Measurements from ENCODE around the gene AMFR.

The AMFR gene

DNA sequence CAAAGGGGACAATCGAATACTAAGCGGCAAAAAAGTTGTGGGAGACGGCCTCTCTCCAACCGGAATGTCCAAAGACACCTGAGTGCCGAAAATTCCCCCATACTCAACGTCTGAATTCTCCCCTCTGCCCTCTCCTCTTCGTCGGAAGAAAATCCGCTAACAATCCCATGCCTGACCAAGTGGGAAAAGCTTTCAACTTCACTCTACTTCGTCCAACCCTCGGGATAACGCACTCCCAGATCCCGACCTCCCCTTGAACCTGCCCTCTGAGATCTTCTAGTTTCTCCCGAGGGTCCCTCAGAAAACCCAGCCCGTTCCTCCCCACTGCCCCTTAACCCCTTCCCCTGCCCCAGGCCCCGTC is 961 bp downstream of the AMFR start:
- in situ Hi-C loops (cut with MboI; ENCODE audit: low sequenced_read_pairs): no loop called here

DNA sequence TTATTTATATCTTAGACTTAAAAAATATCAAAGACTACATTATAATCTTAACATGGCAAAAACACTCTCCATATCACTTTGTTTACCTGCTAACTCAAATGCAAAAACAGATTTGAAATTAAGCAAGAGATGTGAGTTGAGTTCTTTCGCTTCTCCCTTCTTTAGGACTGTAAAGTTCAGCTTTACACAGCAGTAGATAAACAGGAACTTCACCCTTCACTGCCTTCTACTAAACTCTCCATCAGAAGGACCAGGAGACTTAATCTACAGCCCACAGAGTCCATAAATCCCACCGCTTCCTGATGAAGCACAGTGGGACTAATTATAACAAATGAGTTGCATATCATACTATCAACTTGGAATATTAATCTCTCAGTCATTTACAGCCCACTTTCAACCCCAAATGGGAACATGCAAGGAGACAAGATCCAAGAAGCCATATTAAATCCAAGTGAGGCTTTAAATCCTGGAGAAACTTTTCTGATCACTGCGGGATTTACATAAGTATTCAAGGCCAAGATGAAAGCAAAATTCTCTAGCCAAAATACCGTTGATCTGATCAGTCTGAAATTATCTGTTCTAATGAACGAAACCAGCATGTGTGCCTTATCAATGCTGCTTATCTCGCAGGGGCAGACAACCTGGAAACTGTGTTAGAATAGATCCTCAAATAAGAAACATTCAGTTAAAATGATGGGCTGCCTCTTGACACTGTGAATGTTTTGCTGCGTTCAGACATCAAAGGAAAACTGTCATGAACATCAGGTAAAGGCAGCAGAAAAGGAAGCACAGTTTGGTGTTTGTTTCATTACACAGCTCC is 1.6 kb downstream of the AMFR start:
- in situ Hi-C loops (cut with MboI; ENCODE audit: low sequenced_read_pairs): no loop called here

DNA sequence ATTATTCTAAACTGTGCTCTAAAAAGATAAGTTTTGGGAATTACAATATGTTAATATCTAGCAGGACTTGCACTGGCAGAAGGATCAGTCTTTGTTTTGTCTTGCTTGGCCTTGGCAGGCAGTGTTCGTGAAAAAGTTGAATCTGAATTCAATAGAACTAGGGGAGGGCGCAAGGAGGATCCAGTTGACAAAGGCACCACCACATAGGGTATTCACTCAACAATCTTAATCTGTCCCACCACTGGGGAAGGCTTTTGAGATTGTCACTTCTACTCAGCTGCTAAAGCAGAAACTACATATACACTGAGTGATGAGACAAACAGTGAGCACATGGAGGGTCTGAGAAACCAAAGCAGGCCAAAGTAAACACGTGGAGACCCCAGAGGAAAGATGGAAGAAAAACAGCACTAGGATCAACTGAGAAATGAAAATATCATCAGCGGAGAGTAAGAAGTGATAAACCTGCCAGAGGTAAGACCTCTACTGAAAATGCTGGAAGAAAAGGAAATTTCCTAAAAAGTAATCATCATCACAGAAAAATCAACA is 2.4 kb downstream of the AMFR start:
- in situ Hi-C loops (cut with MboI; ENCODE audit: low sequenced_read_pairs): no loop called here

DNA sequence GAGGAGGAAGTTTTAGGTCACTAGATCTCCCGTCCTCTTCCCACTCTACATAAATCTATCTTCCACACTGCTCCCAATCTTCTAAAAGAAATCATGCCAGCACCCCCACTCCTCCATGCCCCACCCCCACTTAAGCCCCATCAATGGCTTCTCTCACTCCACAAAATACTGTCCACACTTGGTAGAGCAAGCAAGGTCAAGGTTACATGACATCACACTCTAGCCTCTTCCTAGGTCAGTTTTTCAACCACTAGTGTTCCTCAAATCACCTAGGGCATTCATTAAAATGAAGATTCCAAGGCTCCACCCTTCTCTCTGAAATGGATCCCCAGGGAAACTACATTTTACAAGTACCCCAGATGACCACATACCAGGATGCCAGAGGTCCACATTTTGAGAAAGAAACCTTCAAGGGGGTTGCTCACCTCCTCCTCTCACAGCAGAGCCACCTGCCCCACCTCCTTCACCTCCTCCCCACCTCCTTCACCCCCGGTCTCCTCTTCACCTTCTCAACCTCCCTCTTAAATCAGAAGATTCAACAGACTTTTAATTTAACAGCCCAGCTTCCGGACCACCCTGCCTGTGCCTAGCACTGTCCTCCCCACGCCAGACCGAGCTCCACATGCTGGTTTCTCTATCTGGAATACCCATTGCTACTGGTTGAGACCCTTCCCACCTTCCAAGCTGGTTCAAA is 3.2 kb downstream of the AMFR start:
- in situ Hi-C loops (cut with MboI; ENCODE audit: low sequenced_read_pairs): no loop called here

DNA sequence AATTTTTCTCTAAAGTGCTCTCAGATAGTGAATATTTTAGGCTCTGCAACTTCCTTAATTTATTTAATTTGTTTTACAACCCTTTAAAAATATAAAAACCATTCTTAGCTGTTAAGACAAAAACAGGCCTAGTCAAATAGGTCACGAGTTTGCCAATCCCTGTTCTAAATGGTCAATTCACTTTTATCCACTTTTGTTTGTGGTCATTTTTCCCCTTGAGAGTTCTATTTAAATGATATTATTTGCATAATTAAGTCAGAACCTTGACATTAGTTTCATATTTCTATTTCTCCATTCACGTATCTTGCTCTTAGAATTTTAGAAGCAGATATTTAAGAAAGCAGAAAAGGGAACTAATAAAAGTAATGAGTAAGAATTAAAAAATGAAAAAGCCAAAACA is 4.0 kb downstream of the AMFR start:
- in situ Hi-C loops (cut with MboI; ENCODE audit: low sequenced_read_pairs): no loop called here

DNA sequence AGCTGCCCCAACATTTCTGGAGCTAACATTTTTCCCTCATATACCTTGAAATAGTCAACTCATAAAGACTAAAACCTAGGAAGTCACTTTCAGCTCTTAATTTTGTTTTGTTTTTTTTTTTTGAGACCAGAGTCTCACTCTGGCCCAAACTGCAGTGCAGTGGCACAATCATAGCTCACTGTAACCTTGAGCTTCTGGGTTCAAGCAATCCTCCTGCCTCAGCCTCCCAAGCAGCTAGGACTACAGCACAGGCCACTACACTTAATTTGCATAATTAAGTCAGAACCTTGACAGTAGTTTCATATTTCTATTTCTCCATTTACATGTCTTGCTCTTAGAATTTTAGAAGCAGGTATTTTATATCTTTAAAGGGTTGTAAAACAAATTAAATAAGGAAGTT is 4.7 kb downstream of the AMFR start:
- in situ Hi-C loops (cut with MboI; ENCODE audit: low sequenced_read_pairs): no loop called here

DNA sequence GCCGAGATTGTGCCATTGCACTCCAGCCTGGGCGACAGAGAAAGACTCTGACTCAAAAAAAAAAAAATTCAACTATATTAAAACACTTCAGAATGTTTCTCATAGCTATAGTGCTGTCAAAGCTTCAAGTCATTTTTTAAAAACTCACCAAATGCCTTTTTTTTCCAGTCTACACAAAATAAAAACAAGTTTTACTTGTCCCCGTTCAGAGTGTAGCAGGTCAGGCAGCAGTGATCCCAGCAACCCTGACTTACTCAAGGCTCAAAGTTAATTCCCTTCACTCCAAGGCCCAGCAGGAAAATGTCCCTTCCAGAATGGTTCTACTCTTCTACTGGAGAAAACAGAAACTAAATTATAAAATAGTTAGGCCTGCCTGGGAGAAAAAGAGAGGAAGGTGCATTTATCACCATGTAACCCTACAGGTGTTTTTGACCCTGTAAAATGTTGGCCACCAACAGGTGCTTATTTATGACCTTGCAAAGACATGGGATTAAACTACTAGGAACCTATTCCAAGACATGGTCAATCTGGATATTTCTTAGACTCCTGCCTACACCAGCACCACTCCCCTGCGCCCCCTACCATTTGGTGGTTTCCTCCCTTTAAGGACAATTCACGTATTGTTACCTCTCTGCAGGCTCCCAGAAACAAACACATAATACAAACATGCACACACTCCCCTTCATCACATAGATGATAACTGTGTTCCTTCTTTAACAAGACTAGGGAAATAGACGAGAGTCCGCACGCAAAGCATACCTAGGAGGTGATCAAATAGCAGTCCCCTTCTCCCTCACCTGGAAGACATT is 5.4 kb downstream of the AMFR start:
- in situ Hi-C loops (cut with MboI; ENCODE audit: low sequenced_read_pairs): no loop called here

DNA sequence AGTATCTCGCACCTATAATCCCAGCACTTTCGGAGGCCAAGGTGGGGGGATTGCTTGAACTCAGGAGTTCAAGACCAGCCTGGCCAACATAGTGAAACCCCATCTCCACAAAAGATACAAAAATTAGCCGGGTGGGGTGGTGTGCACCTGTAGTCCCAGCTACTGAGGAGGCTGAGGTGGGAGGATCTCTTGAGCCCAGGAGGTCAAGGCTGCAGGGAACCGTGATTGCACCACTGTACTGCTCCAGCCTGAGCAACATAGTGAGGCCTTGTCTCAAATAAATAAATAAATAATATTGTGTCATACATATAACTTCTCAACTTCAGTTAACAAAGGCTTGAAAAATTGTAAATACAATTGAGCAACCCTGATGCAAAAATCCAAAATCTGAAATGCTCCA is 8.2 kb downstream of the AMFR start:
- in situ Hi-C loops (cut with MboI; ENCODE audit: low sequenced_read_pairs): no loop called here

DNA sequence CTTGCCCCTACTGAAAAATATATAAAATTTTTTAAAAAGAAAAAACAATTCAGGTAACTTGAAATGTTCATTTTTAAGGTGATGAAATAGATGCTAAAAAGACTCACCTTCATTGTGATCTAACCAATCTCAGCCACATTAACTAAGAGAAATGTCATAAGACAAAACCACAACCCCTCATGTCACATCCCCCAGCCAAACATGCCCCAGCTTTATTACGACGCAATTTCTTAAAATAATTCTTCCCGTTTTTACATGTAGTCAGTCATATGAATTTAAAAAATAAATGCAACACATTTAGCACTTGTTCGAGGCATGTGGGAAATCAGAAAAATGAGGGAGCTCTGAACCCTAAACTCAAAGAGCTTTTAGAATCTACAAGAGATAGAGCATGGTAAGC is 9.5 kb downstream of the AMFR start:
- in situ Hi-C loops (cut with MboI; ENCODE audit: low sequenced_read_pairs): no loop called here

DNA sequence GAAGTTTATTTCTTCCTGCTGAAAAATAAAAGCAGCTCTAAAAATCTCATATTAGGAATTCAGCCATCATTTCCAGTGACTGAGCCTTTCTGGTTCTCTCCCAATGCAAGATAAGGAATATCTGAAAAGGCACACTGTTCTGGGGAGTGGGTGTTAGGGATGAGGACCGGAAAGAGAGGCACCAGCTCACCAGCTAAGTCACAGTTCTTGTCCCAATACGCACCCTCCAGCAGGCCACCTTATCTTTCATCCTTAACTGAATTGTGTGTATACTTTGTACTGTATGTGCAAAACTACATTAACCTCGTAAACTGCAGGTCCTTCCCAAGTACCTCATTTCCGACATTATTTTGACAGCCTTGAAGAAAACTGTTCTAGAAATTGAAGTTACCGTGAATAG is 11.0 kb downstream of the AMFR start:
- in situ Hi-C loops (cut with MboI; ENCODE audit: low sequenced_read_pairs): no loop called here

DNA sequence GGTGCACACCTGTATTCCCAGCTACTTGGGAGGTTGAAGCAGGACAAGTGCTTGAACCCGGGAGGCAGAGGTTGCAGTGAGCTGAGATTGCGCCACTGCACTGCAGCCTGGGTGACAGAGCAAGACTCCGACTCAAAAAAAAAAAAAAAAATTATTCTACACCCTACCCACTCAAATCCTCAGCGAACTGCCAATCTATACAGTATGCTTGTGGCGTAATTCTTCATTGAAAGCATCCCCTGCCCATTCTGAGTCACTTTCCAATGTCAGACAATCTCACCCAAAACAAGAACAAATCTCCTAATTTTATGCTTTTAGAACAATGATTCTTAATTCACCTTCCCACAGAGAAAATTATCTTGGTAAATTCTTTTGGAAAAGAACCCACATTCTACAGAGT is 12.0 kb downstream of the AMFR start:
- in situ Hi-C loops (cut with MboI; ENCODE audit: low sequenced_read_pairs): no loop called here

DNA sequence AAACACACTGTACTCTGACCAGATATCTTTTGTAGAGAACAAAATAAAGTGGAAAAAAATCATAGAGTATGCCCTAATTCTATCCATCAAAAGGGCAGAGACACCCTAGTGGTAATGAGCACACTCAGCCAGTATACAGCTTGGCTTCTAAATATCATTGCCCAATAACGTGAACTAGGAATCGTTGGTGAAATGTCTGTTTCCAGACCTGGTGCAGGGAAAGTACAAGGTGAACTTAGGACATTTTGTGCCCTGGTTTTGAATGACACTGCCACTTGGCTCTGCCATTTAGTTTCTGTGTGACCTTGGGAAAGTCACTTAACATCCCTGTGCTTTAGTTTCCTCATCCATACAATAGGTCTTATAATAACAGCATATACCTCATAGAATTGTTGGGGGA is 13.7 kb downstream of the AMFR start:
- in situ Hi-C loops (cut with MboI; ENCODE audit: low sequenced_read_pairs): no loop called here

DNA sequence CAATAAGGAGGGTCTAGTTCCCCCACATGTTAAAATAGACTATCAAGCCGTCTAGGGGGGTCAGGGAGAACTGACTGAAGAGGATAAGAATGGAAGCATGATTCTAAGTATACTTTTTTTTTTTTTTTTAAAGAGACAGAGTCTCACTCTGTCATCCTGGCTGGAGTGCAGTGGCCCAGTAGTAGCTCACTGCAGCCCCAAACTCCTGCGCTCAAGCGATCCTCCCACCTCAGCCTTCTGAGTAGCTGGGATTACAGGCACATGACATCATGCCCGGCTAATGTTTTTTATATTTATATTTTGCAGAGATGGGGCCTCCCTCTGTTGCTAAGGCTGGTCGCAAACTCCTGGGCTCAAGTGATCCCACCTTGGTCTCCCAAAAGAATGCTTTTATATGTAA is 14.2 kb downstream of the AMFR start:
- in situ Hi-C loops (cut with MboI; ENCODE audit: low sequenced_read_pairs): no loop called here

DNA sequence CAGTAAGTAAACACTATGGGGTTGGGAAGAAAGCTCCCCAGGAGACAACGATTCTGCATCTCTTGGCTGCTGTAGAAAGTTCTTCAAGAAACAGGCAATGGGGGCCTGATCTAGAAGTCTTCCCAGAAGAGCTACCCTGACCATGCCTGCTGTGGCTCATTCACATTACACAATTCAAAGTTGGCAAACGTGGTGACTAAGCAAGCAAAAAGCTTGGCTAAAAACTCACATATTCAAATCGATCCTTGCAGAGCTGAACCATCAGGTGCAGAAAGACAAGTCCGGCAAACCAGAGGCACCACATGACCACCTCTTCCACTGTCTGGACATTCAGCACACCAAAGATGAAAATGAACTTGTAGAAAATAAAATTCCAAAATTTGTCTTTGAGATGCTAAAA is 16.1 kb downstream of the AMFR start:
- in situ Hi-C loops (cut with MboI; ENCODE audit: low sequenced_read_pairs): no loop called here

DNA sequence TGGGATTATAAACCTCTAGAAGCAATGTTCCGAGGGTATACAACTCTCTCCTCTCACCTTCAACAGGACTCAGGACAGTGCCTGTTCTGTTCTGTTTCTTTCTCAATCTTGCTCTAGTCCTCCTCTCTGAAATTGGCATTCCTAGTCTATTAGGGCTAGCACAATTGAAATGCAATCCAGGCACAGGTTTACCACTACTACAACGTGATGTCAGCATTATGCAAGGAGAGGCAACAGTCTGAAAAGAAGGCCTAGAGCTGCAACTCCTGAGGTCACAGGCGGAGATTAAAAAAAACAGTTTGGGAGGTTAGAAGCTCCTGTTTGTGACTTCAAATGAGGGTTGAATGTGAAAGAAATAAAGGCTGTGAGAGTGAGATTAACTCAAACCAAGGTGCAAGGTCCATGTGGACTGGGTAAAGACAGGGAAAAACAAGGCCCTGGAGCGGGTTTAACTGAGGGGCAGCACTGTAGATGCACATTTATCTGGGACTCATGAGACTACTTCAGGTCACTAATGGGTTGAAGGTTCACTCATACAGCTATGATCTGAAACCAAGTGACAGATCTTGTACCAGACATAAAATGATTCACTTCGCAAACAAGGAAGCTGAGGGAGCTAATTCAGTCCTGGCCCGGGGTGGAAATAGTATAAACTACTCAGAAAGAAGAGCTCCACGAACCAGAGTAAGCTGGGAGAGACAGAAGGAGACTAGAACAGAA is 16.8 kb downstream of the AMFR start:
- in situ Hi-C loops (cut with MboI; ENCODE audit: low sequenced_read_pairs): no loop called here

DNA sequence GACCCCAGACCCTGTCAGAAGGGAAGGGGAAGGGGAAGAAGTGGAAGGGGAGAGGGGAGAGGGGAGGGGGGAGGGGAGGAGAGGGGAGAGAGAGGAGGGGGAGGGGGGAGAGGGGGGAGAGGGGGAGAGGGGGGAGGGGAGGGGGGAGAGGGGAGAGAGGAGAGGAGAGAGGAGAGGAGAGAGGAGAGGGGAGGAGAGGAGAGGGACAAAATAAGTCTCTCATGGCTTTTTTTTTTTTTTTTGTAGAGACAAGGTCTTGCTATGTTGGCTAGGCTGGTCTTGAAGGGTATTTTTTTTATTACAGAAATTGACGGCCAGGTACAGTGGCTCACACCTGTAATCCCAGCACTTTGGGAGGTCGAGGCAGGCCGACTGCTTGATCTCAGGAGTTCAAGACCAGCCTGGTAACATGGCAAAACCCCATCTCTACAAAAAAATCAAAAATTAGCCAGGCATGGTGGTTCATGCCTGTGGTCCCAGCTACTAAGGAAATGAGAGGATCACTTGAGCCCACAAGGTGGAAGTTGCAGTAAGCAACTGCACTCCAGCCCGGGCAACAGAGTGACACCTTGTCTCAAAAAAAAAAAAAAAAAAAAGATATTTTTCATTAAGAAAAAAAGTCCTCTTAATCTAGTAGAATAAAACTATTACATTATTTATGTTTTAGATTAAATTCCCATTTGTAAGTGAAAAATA is 19.2 kb downstream of the AMFR start:
- in situ Hi-C loops (cut with MboI; ENCODE audit: low sequenced_read_pairs): no loop called here

DNA sequence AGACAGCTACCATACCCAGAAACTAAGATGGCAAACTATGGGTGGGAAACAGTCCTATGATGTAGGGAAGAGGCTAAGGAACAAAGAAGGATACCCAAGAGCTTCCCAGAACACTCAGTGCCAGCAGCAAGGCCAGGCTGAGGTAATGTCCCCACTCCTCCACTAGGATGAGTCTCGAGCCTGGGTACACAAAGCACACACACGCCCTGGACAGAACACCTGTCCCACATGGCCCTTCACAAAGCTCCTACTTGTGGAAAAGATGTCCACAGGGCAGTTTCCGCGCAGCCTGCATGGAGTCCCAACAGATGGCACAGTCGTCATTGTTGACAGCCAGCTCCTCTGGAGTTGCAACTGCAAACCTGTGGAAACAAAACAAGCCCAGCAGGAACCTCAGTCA is 23.9 kb downstream of the AMFR start:
- in situ Hi-C loops (cut with MboI; ENCODE audit: low sequenced_read_pairs): no loop called here

DNA sequence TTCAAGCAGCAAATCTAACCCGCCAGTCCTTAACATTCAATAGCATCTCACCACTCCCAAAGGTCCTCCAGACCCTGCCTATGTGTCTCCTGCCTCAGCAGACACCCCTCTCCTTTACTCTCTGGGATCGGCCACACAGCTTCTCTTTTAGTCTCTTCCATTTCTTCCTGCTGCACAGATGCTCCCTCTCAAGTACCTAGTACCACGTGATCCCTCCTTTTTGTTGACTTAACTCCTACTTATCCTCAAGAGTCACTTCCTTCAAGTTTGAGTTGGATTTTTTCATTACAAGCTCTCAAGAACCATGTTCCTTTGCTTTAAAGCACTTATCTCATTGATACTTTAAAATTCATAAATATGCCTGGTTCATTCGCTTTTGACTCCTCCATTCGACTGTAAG is 24.9 kb downstream of the AMFR start:
- in situ Hi-C loops (cut with MboI; ENCODE audit: low sequenced_read_pairs): no loop called here

DNA sequence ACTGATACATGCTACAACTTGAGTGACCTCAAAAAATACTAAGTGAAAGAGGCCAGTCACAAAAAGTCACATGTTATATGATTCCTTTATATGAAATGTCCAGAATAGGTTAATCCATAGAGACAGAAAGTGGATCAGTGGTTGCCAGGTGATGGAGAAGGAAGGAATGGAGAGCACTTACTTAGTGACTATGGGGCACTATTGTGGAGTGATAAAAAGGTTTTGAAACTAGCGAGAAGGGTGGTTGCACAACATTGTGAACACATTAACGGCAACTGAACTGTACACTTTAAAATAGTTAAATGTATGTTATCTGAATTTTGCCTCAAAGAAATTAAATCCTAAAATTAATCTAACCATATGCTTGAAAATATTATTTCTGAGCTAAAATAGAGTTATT is 25.9 kb downstream of the AMFR start:
- in situ Hi-C loops (cut with MboI; ENCODE audit: low sequenced_read_pairs): no loop called here

DNA sequence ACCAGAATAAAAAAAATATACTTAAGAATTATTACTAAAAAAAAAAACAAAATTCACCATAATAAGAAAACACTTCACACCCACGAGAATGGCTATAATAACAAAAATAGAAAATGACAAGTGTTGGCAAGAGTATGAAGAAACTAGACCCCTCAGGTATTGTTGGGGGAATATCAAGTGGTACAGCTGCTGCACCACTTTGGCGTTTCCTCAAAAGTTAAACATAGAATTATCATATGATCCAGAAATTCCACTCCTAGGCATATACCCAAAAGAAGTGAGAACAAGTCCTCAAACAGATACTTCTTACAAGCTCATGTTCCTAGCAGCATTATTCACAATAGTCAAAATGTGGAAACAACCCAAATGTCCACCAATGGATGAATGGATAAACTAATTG is 26.3 kb downstream of the AMFR start:
- in situ Hi-C loops (cut with MboI; ENCODE audit: low sequenced_read_pairs): no loop called here

All from HL-60/S4 treated with phorbol 12-myristate 13-acetate at 8.2 ng/mL for 4 days and 3 days (cell line).